Fibroblast of skin of abdomen (primary cell): ENCODE results near the gene ASB13.
"Not testable (repeated sequence)": the region's sequence is repeated elsewhere in the genome, so short reads cannot be mapped to it uniquely, and the experiment has no call there.

ENCODE experiments used
- DNase-seq: peaks from one replicate; pipeline ENCODE4 v3.0.0-alpha.2; 2013

The ASB13 gene

DNA sequence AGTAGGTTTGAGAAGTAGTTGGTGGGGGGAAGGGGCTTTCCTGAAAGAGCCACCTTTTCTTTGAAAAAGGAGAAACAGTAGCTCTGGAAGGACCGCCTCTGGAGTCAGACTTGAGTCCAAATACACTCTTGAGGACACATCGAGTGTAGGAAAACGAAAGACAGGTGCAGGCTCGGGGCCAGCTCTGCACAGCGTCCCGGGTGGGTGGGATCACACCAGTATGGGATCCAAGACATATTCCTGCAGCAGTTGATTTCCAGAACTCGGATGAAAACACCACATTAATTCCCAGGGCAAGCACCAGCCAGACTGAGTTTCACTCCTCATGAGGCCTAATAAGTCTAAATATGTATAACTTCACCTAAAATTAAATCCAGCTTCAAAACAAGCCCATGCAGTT, 61.4 kb downstream of the ASB13 start:
- no peak for DNase-seq

DNA sequence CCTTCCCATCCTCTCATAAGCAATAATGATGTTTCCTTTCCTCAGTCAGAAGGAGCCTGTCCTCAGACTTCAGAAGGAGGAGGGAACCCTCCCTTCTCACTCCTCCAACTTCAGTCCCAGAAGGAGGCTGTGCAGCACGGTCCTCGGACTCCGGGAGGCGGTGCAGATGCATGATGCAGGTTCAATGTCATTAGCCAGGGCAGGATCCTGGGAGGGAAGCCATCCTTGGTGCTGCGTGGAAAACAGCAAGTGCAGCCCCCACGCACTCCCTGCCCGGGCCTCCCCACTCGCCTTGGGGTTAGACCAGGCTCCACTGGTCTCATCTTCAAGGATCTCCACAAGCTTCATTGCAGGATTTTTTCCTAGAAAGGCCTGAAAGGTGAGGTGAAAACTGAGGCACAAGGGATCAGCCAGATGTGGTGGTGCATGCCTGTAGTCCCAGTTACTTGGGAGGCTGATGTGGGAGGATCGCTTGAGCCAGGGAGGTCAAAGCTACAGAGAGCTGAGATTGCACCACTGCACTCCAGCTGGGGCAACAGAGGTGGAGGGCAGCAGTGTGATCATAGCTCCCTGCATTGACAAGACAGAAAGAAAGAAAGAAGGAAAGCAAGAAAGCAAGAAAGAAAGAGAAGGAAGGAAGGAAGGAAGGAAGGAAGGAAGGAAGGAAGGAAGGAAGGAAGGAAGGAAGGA, 62.0 kb downstream of the ASB13 start:
- no peak for DNase-seq

DNA sequence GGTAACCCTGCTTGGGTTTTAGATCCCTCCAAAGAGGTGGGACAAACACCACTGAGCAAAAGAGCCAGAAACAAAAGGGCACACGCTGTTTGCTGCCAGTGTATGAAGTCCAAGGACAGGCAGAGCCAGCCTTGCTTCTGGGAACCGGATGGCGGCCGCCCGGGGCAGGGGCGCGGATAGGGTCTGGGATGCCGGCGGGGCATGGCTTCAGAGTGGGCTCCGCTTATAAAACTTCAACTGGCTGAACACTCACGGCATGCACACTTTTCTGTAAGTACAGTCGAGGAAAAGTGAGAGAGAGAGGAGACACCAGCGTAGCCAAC, 62.6 kb downstream of the ASB13 start:
- no peak for DNase-seq

DNA sequence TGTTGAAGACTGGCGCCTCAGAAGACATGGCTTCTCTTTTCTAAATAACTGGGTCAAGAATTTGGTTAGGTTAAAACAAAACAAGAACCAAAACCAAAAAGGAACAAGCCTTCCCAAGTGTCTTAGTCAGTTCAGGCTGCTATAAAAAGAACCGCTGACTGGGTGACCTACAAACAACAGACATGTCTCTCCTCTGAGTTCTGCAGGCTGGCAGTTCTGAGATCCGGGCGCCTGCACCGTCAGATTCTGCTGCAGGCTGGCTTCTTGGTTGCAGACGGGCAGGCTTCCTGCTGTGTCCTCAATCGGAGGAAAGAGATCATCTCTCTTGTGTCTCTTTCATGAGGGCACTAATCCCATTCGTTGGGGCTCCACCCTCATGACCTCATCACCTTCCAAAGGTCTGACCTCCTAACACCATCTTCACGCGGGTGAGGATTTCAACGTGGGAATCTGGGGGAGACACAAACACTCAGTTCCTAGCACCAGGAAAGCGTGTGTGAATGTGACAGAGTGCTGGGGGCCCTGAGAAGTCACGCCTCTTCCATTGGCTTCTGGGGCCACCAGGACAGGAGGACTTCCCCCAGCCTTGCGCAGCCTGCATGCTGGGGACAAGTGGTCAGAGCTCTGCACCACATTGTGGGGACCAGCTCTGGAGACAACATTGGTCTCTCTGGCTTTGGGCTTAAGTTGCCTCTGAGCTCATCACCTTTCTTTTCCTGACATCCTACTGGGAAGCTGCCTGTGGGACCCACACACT, 63.1 kb downstream of the ASB13 start:
- no peak for DNase-seq

DNA sequence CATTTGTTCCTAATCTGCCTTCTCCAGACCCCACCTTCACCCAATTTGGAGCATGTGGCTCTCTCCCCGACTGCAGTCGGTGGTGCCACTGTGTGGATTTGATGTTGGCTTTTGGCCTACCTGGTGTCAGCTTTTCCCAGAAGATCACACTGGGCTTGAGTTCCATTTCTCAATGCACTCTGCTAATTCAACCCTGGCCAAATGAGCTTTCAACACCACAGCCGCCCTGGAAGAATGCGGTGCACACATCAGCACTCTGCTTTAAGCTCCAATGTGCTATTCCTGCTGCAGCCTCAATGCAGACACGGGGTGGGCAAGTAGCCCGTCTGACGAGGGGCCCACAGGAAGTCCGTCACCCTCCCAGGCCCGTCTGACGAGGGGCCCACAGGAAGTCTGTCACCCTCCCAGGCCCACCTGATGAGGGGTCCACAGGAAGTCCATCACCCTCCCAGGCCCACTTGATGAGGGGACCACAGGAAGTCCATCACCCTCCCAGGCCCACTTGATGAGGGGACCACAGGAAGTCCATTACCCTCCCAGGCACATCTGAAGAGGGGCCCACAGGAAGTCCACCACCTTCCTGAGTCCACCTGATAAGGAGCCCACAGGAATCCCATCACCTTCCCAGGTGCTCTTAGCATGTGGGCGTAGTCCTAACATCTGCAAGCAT, 64.4 kb downstream of the ASB13 start:
- DNase-seq, result no peak

DNA sequence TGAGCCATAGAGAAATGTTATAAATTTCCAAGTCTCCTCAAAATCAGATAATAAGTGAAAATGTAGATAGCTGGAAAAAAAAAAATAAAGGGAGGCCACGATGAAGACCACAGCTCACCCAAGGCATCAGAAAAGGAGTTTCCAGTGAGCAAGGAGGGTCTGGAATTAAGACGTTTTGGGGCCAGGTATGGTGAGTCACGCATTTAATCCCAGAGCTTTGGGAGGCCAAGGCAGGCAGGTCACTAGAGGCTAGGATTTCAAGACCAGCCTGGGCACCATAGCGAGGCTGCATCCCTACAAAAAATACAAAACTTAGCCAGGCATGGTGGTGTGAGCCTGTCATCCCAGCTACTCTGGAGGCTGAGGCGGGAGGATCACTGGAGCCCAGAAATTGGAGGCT, 65.5 kb downstream of the ASB13 start:
- no peak for DNase-seq

DNA sequence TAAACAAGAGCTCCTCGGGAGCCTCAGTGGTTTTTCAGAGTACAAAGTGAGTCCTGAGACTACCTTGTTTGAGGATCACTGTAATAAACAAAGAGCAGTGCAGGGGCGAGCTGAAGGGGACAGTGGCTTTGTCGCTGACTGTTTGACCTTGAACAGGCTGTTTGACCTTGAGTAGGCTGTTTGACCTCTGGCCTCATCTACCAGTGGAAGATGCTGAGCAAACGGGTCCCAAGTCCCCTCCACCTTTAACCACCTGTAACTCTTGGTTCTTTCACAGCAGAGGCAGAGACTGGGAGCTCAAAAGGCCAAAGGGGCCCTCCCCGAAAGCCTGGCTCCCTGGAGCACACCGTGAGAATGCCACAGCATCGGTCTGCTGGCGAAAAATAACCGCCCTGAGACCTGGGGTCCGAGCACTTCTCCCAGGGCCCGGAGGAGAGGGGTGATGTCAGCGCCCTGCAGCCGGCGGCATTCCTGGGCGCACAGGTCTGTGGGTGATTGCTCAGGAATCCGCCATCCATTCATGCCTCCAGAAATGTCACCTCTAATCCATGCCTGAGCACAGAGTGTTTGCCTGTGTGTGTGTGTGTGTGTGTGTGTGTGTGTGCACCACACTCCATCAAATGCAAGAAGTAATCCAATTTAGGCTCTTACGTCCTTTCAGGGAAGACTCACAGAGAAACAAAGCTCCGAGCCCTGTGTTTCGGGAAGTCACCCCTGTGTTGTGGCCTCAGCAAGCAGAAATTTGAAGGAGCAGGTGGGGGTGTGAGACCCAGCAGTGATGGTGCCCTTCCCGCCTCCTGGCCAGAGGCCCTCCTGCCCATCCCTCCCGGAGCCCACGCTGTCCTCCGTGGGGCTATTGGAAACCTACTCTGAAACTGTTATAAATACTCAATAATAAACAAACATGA, 66.5 kb downstream of the ASB13 start:
- no peak for DNase-seq

DNA sequence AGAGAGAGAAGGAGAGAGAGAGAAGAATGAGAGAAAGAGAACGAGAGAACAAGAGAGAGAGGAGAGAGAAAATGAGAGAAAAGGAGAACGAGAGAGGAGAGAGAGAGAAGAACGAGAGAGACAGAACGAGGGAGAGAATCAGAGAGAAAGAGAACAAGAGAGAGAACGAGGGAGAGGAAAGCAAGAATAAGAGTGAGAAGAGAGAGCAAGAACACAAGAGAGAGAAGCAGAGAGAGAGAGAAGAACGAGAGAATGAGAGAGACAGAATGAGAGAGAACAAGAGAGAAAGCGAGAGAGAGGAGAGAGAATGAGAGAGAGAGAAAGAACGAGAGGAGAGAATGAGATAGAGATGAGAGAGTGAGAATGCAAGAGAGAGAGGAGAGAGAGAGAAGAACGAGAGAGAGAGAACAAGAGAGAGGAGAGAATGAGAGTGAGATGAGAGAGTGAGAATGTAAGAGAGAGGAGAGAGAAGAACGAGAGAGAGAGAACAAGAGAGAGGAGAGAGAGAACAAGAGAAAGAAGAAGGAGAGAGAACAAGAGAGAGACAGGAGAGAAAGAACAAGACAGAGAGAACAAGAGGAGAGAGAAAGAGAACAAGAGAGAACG, 68.2 kb downstream of the ASB13 start:
- DNase-seq, result no peak

DNA sequence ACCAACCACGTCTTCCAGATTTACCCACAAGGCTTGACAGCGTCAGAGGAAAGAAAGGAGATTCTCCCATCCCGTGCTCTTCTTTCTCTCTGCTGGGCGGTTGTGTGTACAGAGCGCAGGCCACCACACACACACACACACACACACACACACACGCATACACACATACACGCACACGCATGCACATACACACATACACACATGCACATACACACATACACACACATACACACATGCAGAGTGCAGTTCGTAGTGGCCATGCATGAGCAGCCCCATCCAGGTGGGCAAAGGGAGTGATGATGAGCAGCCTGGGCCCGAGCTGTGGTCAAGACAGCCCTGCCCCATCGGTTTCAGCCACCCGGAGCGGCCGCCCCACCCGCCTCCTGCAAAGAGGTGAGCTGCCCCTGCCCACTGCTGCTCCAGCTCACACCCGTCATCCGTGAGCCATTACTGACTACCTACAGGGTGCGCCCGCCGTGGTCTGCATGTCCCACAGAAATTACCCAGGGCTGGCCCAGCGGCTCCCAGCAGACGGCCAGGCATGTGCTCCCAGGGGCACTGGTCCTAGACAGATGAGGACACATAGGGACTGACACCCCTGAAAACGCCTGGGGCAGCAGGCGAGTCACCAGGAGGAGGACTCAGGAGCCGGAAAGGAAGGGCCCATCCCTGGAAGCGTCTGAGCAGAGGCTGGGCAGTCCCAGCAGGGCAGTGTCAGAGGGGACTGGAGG, 69.6 kb downstream of the ASB13 start:
- DNase-seq, result peak; percentile 23

DNA sequence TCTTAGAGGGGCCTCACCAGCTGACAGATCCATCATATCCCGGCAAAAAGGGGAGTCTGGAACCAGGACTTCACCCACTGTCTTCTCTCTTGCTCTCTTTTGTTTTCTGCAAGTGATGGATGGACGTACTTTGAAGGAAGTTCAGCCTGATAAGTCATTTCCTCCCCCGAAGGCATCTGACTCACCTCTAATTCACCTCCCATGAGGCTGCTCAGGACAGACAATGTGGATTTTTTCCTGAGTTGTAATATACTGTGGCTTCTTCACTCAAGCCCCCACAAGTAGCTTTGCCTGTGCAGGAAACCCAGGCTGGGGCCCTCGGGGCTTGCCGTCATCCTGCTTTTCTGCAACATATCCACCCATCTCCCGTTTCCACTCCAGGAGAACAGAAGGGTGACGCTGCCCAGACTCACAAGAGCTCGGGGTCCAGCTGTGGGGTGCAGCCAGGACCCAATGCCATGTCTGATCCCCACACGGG, 70.4 kb downstream of the ASB13 start:
- DNase-seq, result peak; percentile 98

DNA sequence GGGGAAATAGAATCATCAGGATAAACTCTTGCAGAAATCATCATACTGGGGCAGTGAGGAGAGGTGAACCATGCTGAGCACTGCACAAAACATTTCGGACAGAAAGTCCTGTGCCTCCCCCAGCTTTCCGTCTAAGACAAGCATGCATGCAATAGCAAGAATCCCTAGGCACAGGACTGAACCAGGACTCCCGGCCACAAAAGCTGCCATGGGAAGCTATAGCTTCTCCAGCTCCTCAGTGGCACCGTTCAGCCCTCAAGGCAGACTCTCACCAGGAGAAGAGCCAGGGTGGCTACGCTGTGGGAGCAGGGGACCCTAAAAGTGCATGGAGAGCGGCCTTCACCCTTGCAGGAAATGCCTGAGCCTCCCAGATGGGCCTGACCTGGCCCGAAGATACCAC, 70.8 kb downstream of the ASB13 start:
- DNase-seq, result peak; percentile 72

DNA sequence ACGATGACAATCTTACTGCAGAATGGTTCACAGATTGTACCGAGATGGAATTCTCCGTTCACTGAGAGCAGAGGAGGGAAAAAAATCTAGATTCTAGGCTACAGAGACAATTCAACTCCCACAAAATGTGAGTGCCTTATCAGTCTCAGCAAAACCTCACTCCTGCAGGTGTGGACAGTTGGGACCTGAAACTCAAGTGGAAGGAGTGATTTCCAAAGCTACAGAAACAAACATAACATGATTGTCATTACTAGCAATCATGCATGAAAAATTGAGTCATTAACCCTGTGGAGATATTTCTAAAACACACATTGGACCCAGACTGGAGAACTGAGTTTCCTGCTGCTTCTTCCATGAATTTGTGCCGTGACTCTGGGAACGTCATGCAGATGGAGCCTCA, 71.3 kb downstream of the ASB13 start:
- DNase-seq, result no peak

DNA sequence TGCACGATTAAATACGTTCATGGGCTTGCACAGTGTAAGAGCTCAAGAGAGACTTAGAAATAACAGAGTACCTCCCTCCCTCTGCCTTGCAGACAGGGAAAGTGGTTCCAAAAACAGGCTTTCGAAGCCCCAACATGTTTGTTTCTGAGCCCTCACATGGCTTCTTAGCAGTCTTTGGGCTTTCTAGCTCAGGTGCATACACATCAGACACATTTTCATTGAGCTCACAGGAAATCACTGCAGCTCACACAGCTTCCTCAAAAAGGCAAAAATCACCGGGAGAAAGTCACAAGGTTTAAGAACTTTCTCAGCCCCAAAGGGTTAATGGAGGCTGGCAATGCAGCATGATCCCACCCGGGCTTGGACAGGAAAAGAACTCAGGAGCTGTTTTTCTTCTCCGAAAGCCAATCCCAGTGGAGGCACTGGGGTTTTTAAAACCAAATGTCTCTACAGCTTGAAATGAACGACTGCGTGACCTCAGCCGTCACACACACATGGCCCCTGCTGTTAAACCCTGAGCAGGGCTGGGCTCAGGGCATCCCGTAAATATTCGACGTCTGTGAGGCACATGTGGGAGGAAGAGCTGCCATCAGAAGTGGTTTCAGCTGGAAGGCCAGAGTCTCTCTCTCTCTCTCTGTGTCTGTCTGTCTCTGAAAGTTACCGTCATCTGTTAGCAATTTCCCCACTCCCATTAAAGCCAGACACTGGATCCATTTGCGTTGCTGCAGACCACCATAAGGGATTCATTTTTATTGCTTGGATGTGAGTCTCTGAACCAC, 71.9 kb downstream of the ASB13 start:
- peak; percentile 95 for DNase-seq

DNA sequence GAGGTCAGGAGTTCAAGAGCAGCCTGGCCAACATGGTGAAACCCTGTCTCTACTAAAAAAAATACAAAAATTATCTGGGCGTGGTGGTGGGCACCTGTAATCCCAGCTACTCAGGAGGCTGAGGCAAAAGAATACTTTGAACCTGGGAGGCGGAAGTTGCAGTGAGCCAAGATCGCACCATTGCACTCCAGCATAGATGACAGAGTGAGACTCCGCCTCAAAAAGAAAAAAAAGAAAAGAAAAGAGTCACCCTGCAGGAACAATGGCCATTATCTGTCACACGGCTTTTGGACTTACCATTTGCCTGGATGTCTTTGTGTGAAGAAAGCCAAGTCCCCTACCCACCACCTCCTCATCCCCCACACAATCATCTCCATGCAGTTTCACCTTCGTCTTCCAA, 73.0 kb downstream of the ASB13 start:
- not testable (repeated sequence) for DNase-seq

DNA sequence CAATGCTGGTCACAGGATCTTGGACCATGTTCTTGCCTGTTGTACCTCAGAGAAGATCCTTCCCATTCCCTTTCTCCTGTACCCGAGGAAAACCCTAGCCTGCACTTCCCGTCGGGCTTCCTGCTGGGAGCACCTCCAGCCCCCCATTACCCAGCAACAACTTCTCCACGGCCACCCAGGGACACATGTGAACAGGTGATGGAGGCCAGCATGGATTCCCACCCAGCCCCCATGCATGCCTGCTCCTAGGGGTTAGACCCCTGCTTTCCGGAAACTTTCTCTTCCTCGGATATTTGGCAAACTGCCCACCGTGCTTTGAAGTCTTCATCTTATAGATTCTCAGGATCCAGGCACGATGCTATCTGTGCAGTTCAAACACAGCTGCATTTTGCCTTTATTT, 74.3 kb downstream of the ASB13 start:
- DNase-seq, result no peak

DNA sequence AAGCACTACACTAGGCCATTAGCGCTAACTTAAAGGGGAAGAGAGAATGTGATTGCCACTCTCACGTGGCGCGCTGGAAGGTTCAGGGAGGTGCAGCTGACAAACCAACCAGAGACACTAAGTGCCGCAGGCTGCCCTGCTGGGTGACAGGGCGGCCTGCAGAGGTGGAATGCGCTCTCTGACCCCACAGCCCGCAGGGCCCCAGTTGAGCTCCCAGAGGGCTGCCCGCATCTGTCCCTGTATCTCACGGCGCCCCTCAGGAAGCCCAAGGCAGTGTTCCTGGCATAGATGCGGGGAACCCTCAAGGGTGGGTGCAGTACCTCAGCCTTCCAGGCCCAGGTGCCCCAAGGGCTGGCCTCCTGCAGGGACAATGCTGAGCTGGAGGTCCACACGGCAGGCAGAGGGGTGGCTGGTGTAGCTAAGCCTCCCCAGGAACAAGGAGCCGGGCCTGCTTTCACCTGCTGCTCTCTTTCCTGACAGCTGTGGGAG, 75.0 kb downstream of the ASB13 start:
- no peak for DNase-seq

DNA sequence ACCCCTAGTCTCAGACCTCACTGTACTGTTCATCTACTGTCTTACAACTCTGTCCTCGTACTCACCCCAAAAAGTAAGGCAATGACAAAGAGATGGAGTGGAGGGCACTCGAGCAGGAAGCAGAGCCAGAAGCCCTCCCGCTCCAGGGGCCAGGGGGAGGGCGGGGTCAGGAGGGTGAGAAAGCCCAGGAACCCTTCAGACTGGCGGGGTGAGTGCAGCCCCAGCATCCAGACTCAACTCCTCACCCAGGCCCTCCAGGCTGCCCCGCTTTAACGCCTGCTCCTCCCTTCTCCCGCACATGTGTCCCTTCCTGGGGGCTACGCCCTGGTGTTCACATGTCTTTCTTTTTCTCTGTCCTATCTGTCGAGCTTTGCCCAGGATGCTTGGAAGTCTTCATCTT, 75.6 kb downstream of the ASB13 start:
- no peak for DNase-seq

DNA sequence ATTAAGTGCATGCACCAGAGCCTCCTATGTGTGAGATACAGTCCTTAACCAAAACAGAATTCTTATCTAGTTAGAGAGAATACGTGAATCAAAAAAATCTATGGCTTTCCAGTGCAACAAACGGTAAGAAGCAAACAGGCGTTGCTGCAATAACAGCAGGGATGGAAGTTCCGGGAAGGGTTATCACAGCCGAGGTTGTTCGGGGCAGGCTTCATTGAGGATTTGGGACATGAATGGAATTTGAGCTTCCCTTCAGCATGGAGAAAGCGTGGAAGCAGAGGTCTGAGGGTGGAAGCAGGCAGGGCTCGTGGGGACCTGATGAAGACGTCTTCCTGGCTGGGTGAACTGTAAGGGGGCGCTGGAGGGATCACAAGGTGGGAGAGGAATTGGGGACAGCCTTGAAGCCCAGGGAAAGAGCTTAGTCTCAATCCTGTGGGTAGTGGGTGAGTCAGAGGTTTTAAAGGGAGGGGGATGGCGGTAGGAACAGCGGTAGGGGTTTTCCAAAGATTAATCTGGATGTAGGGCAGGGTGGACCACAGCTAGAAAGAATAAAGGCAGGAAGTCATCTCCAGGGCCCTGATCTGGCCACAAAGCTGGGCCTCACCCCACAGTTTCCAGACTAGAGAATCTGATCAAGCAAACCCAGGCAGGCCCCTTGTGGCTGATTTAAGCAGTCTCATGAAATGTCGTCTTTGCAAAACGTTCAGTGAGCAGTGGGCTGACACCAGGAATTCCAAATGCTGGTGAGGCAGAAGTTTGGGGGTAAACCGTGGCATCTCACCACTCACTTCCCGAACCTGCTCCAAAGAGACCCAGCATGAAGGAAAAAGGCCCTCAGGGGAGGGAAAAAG, 76.5 kb downstream of the ASB13 start:
- DNase-seq, result peak; percentile 86

DNA sequence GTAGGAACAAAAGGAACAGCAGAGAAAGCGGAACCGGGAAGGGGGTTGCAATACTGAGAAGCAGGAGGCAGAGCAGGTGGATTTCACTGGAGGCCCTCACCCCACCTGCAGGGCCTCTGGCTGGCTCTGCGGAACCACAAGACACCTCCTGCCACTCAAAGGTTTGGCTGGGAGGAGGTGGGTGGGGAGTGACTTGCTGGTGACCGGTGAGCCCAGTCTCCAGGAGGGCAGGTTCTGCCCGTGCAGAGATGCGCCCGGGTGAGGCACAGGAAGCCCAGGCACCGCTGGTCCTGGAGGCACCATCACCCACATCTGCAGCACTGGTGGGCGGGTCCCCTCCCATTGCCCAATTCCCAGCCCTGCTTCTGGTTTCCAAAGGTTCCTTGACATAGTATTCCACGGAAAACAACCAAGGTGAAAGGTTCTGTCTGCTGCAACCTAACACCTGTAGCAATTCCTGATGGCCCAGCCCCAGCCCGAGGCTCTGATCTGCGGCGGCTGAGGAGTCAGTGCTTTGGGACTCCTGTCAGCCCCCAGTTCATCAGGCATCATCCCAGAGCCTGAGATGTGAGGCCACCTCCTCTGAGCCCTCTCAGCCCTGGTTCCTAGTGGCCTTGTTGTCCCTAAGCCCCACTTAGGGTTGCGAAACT, 77.3 kb downstream of the ASB13 start:
- no peak for DNase-seq
